Muscle layer of colon (tissue), 2 donors: ENCODE measurements around the gene GPR15.
A peak's percentile ranks its signal among the peaks of the same experiment; 100 is the strongest.

ENCODE experiments used
- H3K27ac ChIP-seq: one replicate; pipeline ENCODE4 v1.7.0; 2013; ENCODE audit warnings: low read depth, mild to moderate bottlenecking, low read length, moderate library complexity
- H3K27me3 ChIP-seq, 2 donors: one replicate each; pipeline ENCODE4 v1.7.0; 2013; ENCODE audit warnings: low read length in 2 of 2, mild to moderate bottlenecking in 2 of 2; ENCODE audit not compliant: insufficient read depth in 2 of 2, control insufficient read depth in 1 of 2
- H3K36me3 ChIP-seq: one replicate; pipeline ENCODE4 v1.7.0; 2013; ENCODE audit warnings: mild to moderate bottlenecking, low read length; ENCODE audit not compliant: insufficient read depth
- H3K4me1 ChIP-seq: one replicate; pipeline ENCODE4 v1.7.0; 2013; ENCODE audit warnings: mild to moderate bottlenecking, low read length; ENCODE audit not compliant: insufficient read depth
- H3K4me3 ChIP-seq, 2 donors: one replicate each; pipeline ENCODE4 v1.7.0; 2013; ENCODE audit warnings: low read length in 2 of 2, low read depth in 1 of 2, mild to moderate bottlenecking in 1 of 2, moderate library complexity in 1 of 2
- H3K9ac ChIP-seq: one replicate; pipeline ENCODE4 v1.7.0; 2013; ENCODE audit warnings: low read length
- H3K9me3 ChIP-seq: one replicate; pipeline ENCODE4 v1.7.0; 2013; ENCODE audit warnings: mild to moderate bottlenecking, low read length
- donor health status: abdominal sarcoma.
- donor health status: Adenocarcinoma of cecum.

GPR15 gene

DNA sequence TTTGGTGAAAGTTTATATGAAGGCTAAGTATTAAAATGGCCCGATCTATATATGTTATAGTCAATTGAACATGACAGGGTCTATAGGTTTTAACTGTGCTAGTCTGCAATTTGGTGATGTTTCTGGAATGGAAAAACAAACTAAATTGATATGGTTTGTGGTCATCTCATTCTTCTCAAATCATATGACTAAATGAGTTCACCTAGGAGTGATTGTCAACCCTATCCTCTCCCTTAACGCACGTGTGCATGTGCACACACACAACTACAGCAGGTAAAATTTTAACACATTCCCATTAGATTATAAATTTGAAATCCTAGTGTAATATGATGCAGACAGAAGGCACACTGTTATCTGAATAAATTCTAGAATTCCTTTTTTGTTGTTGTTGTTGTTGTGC is 18.0 kb upstream of the GPR15 start:
- H3K9ac ChIP-seq: no peak overlapping the region

DNA sequence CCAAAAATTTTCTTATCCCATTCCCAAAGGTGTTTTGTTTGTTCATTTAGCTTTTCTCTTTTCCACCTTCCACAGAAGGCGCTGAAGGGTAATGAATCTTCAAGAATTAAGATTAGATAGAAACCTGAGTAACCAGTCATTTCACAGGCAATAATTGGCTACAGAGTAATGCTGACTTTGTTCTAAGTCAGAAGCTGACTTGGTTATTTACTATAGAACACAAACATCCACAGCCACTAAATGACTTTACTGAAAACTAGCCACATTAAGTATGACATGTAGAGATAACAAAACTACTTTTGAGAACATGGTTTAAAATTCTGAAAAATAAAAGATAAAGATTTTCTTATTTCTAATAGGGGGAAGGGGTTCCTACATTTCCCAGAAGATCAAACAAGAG is 16.8 kb upstream of the GPR15 start:
- H3K36me3 ChIP-seq: peaks cover 40% of the 10 kb centered on the region

More for the DNA sequence above, 18.0 kb upstream of the GPR15 start:
- Histone ChIP-seq H3K4me3 (no peak overlapping the region), H3K36me3 (peaks cover 30% of the 10 kb centered on the region), H3K9me3 (no peaks in the 10 kb centered on the region), H3K4me1 (no peaks in the 10 kb centered on the region), H3K27me3 (no peaks in the 10 kb centered on the region), H3K27ac (no peak overlapping the region)

DNA sequence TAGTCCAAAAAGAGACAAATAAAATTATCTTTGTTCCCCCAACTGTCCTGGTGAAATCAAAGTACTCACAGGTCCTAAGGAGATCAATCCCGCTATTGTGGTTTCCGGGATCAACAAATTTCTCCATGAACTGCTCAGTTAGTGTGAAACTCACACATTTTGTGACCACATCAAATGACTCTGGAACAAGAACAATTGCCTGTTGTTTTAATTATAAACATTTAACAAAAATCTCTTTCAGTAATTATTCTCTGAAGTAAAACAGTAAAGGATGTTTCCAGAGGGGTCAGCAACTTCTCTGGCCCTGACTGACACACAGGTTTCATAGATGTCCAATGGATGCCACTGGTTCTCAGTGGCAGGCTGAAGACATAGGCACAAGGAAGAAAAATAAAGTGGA is 13.0 kb upstream of the GPR15 start:
- no peak overlapping the region for H3K27ac ChIP-seq
- peaks cover 32% of the 10 kb centered on the region for H3K36me3 ChIP-seq
- no peak overlapping the region for H3K9ac ChIP-seq
- no peak overlapping the region for H3K4me3 ChIP-seq
- no peaks in the 10 kb centered on the region for H3K27me3 ChIP-seq
- peaks cover 11% of the 10 kb centered on the region for H3K4me1 ChIP-seq
- H3K9me3 ChIP-seq: no peaks in the 10 kb centered on the region

More for the DNA sequence above, 16.8 kb upstream of the GPR15 start:
- no peak overlapping the region for H3K4me3 ChIP-seq
- no peaks in the 10 kb centered on the region for H3K27me3 ChIP-seq
- H3K9me3 ChIP-seq: no peaks in the 10 kb centered on the region
- H3K4me1 ChIP-seq: no peaks in the 10 kb centered on the region
- H3K9ac ChIP-seq: no peak overlapping the region
- H3K27ac ChIP-seq: no peak overlapping the region

DNA sequence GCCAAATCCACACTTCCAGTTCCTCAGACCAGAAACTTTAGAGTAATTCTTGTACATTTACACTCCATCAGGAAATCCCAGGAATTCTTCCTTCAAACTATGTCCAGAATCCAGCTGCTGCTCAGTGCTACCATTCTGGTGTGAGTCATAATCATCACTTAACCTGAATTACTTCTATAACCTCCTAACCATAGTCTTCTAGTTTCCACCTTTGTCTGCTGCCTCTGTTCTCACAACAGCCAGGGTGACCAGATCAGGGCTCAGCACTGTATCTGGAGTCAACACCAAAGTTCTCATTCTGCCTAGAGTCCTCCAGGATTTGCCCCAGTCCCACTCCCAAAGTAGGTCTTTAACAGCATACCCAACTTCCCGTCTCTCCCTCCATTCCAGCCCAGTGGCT is 12.4 kb upstream of the GPR15 start:
- H3K27ac ChIP-seq: no peak overlapping the region
- no peak overlapping the region for H3K9ac ChIP-seq
- peaks cover 32% of the 10 kb centered on the region for H3K36me3 ChIP-seq
- H3K4me3 ChIP-seq: no peak overlapping the region
- H3K4me1 ChIP-seq: peaks cover 11% of the 10 kb centered on the region
- H3K27me3 ChIP-seq: no peaks in the 10 kb centered on the region
- no peaks in the 10 kb centered on the region for H3K9me3 ChIP-seq

DNA sequence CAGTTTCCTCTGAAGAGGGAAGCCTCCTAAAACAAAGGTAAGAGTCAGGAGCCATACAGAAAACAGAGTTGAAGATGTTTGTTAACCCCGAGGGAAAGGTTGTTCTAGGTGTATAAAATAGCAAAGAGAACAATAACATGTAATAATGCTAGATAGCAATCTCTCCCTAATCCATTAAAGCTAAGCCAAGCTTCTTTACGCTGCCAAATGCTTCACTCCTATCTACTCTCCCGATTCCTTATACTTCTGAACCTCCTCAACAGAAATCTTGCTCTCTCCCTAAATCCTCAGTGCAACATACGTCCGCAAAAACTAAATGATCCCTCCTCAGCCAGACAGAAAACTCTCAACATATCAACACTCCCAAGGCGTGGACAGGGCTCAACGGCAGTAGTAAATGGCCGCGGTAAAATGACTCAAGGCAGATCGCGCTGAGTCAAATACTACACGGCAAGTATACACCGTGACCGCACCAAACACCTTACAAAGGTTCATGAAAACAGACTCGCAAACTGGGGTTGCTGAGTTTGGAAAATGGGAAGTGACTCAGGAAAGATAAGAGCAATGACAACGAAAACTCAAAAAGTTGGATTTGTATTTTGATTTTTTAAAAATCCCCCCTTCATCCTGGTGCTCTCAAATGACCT is 9.8 kb upstream of the GPR15 start:
- no peaks in the 10 kb centered on the region for H3K9me3 ChIP-seq
- no peaks in the 10 kb centered on the region for H3K27me3 ChIP-seq
- peak overlapping the region; percentile 76 to 94 for H3K4me3 ChIP-seq
- H3K36me3 ChIP-seq: peaks cover 13% of the 10 kb centered on the region
- peak overlapping the region; percentile 87 for H3K9ac ChIP-seq
- H3K4me1 ChIP-seq: peaks cover 11% of the 10 kb centered on the region
- peak overlapping the region; percentile 73 for H3K27ac ChIP-seq

DNA sequence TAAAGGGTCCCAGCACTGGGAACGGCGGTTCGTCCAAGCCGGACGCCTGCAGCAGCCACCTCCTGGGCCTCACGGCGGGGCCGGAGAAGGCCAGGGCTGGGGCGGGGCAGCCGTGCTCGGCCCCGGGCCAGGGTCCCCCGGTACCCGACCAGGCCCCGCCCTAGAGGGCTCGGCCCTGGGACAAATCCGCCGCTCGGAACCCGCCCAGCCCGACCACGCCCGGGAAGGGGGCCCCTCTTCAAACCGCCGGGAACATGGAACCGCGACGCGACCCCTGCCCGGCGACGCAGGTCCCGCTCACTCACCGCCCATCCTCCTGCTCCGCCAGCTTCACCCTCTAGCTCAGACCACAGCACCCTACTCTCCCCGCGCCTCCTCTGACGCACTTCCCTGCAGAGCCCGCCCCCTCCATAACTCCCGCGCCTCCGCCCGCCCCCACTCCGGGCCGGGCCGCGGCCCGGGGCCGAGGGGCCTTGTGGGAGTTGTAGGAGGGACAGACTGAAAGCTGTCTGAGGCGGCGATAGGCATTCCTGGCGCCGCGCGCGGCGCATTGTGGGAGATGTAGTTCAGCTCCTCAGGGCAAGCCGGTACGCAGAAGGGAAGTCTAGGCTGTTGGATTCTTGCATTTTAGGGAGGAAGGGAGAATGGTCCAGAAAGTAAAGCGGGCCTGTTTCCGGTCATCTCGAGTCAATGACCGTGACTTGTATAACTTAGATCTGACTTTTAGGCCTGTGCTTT is 9.1 kb upstream of the GPR15 start, which contains the start of gene CLDND1:
TSS of gene CLDND1 (minus strand) at position 359 of the 738 bp plus-strand sequence. CDS start 1,478 bp downstream, outside the sequence.
- Histone ChIP-seq H3K27ac (peak within 1 kb of the TSS; percentile 73), H3K27me3 (no peaks in the 10 kb centered on the region), H3K9ac (peak within 1 kb of the TSS; percentile 87), H3K4me1 (peaks cover 11% of the 10 kb centered on the region), H3K4me3 (peak within 1 kb of the TSS; percentile 76 to 94), H3K36me3 (peaks cover 9% of the 10 kb centered on the region), H3K9me3 (no peaks in the 10 kb centered on the region)

DNA sequence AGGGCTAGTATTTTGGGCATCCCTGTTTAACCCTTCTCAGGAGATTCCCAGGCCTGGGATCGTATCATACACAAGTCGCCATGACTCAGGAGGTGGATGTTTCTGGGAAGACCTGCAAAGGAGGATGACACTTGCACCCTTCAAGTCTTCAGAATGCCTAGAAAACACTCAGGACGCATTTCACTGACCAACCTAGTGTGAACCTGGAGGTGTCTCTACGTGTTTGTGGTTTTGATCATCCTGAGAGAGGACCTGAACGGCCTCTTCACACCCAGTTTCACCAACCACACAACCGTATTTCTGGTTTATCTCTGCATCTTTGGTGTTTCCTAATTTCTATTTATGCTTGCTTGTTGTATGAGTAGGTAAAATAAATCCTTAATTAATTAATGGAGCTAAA is 6.3 kb upstream of the GPR15 start:
- no peaks in the 10 kb centered on the region for H3K27me3 ChIP-seq
- H3K4me1 ChIP-seq: peaks cover 11% of the 10 kb centered on the region
- H3K36me3 ChIP-seq: no peaks in the 10 kb centered on the region
- H3K9ac ChIP-seq: no peak overlapping the region
- no peak overlapping the region for H3K4me3 ChIP-seq
- H3K27ac ChIP-seq: no peak overlapping the region
- H3K9me3 ChIP-seq: no peaks in the 10 kb centered on the region

DNA sequence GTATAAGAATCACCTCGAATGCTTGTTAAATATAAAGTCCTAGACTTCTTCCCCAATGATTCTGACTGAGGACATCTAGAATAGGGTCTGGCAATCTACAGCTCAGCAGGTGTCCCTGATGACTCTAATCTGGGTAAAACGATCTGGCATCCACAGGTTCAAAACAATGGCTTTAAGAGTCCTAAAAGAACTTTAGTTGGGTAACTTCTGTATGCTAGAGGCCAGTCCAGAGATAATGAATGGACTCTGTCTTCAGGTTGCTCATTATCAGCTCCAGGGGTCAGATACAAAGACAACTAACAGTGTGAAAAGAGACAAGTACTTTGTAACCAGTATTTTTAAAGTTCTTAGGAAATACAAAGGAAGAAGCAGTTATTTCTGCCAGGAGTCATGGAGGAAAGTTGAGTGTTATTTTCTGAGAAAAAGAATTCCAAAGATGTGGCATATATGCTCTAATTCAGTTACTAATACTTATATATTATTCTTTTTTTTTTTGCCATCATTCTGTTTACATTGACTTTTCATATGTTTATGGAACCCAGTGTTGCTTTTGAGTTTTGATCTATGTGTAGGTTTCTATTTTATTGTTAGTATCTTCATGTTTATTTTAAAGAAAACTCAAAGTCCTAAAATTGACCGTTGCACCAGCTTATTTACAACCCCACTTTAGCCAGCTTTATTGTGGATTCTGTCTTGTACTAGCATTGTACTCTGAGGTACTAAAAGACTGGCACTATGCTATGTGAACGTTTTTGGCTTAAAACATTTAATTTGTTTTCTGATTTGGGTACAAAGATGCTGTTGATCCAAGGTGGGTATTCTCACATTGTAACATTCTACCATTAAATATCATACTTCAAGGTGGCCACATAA is 3.1 kb upstream of the GPR15 start:
- no peaks in the 10 kb centered on the region for H3K27me3 ChIP-seq
- no peaks in the 10 kb centered on the region for H3K36me3 ChIP-seq
- H3K4me1 ChIP-seq: no peaks in the 10 kb centered on the region
- no peak overlapping the region for H3K4me3 ChIP-seq
- no peaks in the 10 kb centered on the region for H3K9me3 ChIP-seq
- no peak overlapping the region for H3K9ac ChIP-seq
- no peak overlapping the region for H3K27ac ChIP-seq

DNA sequence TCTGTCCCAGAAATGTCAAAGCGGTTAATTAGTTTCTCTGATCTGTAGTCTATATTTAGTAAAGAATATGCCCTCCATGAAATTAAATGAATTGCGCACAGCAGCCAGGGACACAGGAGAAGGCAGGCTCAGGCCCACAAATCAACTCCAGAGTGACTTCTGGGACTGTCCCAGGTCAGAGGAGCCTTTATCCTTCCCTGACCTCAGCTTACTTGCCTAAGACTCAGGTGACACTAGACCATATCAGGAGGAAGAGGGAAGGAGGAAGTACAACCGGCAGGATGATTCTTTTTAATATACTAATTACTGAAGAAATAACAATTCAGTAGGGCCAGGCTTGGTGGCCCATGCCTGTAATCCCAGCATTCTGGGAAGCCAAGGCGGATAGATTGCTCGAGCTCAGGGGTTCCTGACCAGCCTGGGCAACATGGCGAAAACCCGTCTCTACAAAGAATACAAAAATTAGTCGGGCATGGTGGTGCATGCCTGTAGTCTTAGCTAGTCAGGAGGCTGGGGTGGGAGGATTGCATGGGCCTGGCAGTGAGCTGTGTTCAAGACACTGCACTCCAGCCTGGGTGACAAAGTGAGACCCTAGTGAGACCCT is 1.8 kb upstream of the GPR15 start:
- H3K4me1 ChIP-seq: no peaks in the 10 kb centered on the region
- H3K27me3 ChIP-seq: no peaks in the 10 kb centered on the region
- no peak overlapping the region for H3K4me3 ChIP-seq
- H3K9me3 ChIP-seq: no peaks in the 10 kb centered on the region
- H3K36me3 ChIP-seq: no peaks in the 10 kb centered on the region
- H3K9ac ChIP-seq: no peak overlapping the region
- no peak overlapping the region for H3K27ac ChIP-seq

DNA sequence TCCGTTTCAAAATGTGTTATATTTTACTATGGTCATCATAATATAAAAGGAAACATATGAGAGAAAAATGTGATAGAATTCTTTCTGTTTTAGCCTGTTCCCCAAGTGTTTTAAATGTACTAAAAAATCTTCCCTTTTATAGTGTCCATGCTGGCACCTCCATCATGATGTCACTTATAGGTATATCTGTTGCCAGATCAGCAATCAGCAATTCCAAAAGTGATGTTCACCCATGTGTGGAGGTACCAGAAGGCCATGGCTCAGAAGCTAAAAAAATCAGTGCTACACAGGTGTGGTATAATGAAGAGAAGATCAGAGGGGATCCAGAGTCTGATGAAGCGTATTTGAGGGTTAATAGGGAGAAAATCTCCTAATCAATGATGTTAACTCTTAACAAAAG is 1.1 kb upstream of the GPR15 start:
- Histone ChIP-seq H3K36me3 (no peaks in the 10 kb centered on the region), H3K27me3 (no peaks in the 10 kb centered on the region), H3K27ac (no peak overlapping the region), H3K4me3 (no peak overlapping the region), H3K9ac (no peak overlapping the region), H3K4me1 (no peaks in the 10 kb centered on the region), H3K9me3 (no peaks in the 10 kb centered on the region)

DNA sequence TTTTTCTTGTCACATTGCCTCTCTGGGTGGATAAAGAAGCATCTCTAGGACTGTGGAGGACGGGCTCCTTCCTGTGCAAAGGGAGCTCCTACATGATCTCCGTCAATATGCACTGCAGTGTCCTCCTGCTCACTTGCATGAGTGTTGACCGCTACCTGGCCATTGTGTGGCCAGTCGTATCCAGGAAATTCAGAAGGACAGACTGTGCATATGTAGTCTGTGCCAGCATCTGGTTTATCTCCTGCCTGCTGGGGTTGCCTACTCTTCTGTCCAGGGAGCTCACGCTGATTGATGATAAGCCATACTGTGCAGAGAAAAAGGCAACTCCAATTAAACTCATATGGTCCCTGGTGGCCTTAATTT is 478 bp downstream of the GPR15 start:
- H3K4me1 ChIP-seq: no peaks in the 10 kb centered on the region
- no peaks in the 10 kb centered on the region for H3K27me3 ChIP-seq
- no peaks in the 10 kb centered on the region for H3K36me3 ChIP-seq
- H3K9me3 ChIP-seq: no peaks in the 10 kb centered on the region
- no peak overlapping the region for H3K4me3 ChIP-seq
- no peak overlapping the region for H3K9ac ChIP-seq
- no peak overlapping the region for H3K27ac ChIP-seq
